ENCODE measurements around the gene KIT. TPM values are rescaled to one million over a fixed set of nuclear protein-coding genes. Genes with fewer than 3 reads are reported as not detected.

KIT gene
- total RNA-seq, 1 donor from 2014 or later, result 0.15 TPM

- intact Hi-C loops (cut with micrococcal nuclease), result no loop called here
Observed at GRCh38 chr4:54700986-54701385, 43.2 kb downstream of the KIT start.

- intact Hi-C loops (cut with micrococcal nuclease), result no loop called here
Observed at GRCh38 chr4:54703182-54703581, 45.4 kb downstream of the KIT start.

- intact Hi-C loops (cut with micrococcal nuclease), result no loop called here
Observed at GRCh38 chr4:54707406-54707805, 49.6 kb downstream of the KIT start.

GRCh38 chr4:54708339-54709279 lies 50.9 kb downstream of the KIT start:
- intact Hi-C loops (cut with micrococcal nuclease), result no loop called here

- intact Hi-C loops (cut with micrococcal nuclease), result no loop called here
Observed at GRCh38 chr4:54709400-54709799, 51.6 kb downstream of the KIT start.

GRCh38 chr4:54712206-54712605 lies 54.4 kb downstream of the KIT start:
- intact Hi-C loops (cut with micrococcal nuclease), result no loop called here

GRCh38 chr4:54714631-54715030 lies 56.9 kb downstream of the KIT start:
- intact Hi-C loops (cut with micrococcal nuclease), result no loop called here

GRCh38 chr4:54716478-54717065 lies 58.8 kb downstream of the KIT start:
- intact Hi-C loops (cut with micrococcal nuclease), result no loop called here

GRCh38 chr4:54717694-54718093 lies 59.9 kb downstream of the KIT start:
- intact Hi-C loops (cut with micrococcal nuclease), result no loop called here

- intact Hi-C loops (cut with micrococcal nuclease), result no loop called here
Observed at GRCh38 chr4:54719378-54719777, 61.6 kb downstream of the KIT start.

- intact Hi-C loops (cut with micrococcal nuclease), result no loop called here
Observed at GRCh38 chr4:54723220-54723619, 65.5 kb downstream of the KIT start.

GRCh38 chr4:54723820-54724219 lies 66.1 kb downstream of the KIT start:
- intact Hi-C loops (cut with micrococcal nuclease), result no loop called here

- intact Hi-C loops (cut with micrococcal nuclease), result no loop called here
Observed at GRCh38 chr4:54726907-54727306, 69.2 kb downstream of the KIT start.

GRCh38 chr4:54727346-54727745 lies 69.6 kb downstream of the KIT start:
- intact Hi-C loops (cut with micrococcal nuclease), result no loop called here

GRCh38 chr4:54728368-54728767 lies 70.6 kb downstream of the KIT start:
- intact Hi-C loops (cut with micrococcal nuclease), result no loop called here

- intact Hi-C loops (cut with micrococcal nuclease), result no loop called here
Observed at GRCh38 chr4:54729256-54729655, 71.5 kb downstream of the KIT start.

GRCh38 chr4:54730581-54730980 lies 72.8 kb downstream of the KIT start:
- intact Hi-C loops (cut with micrococcal nuclease), result no loop called here

- intact Hi-C loops (cut with micrococcal nuclease), result no loop called here
Observed at GRCh38 chr4:54731552-54731951, 73.8 kb downstream of the KIT start.

GRCh38 chr4:54731976-54732375 lies 74.2 kb downstream of the KIT start:
- intact Hi-C loops (cut with micrococcal nuclease), result no loop called here

- intact Hi-C loops (cut with micrococcal nuclease), result no loop called here
Observed at GRCh38 chr4:54737421-54737820, 79.7 kb downstream of the KIT start.

- intact Hi-C loops (cut with micrococcal nuclease), result no loop called here
Observed at GRCh38 chr4:54741202-54741601, 83.4 kb downstream of the KIT start.

GRCh38 chr4:54742636-54743399 lies 85.1 kb downstream of the KIT start:
- intact Hi-C loops (cut with micrococcal nuclease), result no loop called here

Measured in T-helper 1 cell treated with Interleukin-12 subunit alpha and Interleukin-12 subunit beta and Interleukin-4 antibody, amounts not matched to agents 30 ng/mL and 1 ng/mL, for 36 hours (primary cell).